Activated CD4-positive, CD25-positive, alpha-beta regulatory T cell treated with anti-CD3 and anti-CD28 coated beads, Interleukin-2, amount 50 U/mL, for 72 hours (primary cell): ENCODE data around the gene GSTA5.
"Not testable (repeated sequence)": the region's sequence is repeated elsewhere in the genome, so short reads cannot be mapped to it uniquely, and the experiment has no call there.

Source experiments
- DNase-seq: peaks from one replicate; pipeline ENCODE4 v3.0.0; 2021

The GSTA5 gene

GRCh38 chr6:52786249-52786956 is 54.2 kb downstream of the GSTA5 start:
- DNase-seq = no peak

GRCh38 chr6:52782696-52783274 is 57.8 kb downstream of the GSTA5 start:
- DNase-seq = not testable (repeated sequence)

GRCh38 chr6:52782209-52782608 is 58.4 kb downstream of the GSTA5 start:
- DNase-seq = not testable (repeated sequence)
